Renal cortex interstitium (tissue), 11 donors: ENCODE measurements around the gene CAPN2. TPM values are rescaled to one million over a fixed set of nuclear protein-coding genes. Genes with fewer than 3 reads are reported as not detected.

Experiments
- DNase-seq, 11 donors: peaks; one replicate each; pipeline ENCODE4 v3.0.0-alpha.2; 2013; ENCODE audit warnings: low read depth in 9 of 11, low spot score in 4 of 11; ENCODE audit errors: extremely low read depth in 1 of 11
- polyA plus RNA-seq, 3 donors: library from polyadenylated mRNA; unstranded; fragments of 120-200 nt; gene quantifications; one replicate each; pipeline ENCODE4 v1.2.1, GENCODE V29; 2013; ENCODE audit not compliant: insufficient read length in 3 of 3

CAPN2 gene
- polyA plus RNA-seq, 3 donors: 175 to 190 (median 180) TPM

DNA sequence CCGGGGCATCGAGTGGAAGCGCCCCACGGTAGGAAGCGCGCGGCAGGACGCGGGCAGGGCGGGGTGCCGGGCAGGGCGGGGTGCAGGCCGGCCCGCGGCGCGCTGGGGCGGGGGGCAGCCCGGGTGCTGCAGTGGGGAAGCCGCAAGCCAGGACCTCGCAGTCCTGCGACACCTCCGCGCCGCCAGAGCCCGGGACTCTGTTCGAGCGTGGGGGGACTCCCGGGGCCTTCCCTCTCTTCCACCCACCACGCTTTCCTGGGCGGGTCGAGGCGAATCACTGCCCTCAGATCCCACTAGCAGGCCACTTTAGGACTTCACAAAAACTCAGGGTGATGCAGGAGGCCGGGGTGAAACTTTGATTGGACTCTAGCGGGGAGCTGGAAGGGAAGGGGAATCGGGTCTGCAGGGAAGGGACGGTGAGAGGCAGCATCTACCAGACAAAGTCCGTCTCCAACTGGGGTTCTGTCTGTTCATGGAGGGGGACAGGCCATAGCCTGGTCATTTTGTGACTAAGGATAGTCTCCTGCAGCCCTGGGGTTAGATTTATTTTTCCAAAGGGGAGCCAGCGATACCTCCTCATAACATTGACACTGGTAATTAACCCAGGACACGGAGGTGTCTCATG lies 623 bp downstream of the CAPN2 start:
- DNase-seq: no peak

DNA sequence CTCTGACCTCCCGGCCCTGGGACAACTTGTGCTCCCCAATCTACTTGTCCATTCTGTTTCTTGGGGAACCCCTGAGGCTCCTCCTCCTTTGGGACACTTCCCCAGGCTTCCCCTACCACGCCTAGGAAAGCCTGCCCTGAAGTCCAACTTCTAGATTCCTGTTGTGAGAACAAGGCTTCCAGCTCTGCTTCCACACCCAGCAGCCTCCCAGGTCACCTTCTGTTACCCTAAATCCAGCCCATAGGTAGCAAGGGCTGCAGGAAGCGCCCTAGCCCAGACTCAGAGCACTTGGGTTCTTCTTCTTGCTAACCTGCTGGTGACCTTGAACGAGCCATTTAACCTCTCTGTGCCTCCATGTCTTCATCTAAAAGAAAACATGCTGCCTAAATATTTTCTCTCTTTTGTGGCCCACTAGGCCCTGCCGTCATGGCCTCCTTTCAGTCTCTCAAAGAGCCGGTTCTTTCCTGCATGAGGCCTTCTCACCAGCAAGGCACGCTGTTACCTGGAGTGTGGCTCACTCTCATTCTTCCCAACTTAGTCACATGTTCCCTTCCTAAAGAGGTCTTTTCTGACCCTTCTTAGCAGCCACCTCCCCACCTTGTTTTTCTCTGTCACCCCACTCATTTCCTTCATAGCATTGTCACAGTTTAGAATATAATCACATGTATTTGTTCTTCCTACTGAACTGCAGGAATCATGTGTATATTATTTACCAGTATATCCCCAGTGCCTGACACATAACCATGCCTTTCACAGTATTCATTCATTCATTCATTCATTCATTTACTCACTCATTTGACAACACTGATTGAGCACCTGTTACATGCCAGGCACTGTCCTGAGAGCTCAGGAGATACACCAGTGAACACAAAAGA lies 1.4 kb downstream of the CAPN2 start:
- DNase-seq: no peak

DNA sequence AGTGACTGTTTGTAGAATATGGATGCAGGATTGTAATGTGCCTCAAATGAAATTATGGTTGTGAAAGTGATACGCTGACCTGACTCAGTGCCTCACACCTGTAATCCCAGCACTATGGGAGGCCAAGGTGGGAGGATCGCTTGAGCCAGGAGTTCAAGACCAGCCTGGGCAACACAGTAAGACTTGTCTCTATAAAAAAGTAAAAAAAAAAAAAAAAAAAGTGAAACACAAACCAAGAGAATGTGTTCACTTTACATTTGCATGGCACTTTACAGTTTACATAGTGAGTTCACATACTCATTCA lies 2.0 kb downstream of the CAPN2 start:
- no peak for DNase-seq

DNA sequence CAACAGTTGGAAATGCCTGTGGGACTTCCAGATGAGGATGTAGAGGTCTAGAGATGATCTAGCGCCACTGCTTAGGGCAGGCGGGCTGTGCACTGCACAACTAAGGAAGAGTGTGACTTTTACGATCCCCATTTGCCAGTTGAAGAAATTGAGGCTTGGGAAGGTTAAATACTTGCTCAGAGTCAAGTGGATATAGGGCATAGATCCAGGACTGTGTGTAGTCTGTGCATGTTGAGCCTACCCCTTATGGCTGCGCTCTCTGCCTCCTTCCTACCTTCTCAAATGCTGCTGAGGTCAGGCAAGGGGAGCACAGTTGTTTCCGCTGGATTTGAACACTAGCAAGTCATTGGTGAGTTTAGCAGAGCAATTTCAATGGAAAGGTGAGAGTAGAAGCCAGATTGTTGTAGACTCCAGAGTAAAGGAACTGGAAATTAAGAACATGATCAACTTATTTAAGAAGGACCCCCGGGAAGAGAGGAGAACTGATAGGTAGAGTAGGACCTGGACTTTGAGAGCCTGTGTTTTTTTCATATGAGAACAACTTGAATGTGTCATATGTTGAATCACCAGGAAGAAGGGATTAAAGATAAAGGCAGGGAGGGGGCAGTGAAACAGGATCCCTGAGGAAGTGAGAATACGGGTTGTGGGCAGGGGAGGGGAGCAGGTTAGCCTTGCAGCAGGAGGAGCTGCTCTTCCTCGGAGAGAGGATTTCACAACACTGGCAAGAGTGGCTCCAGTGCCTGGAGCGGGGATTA lies 2.7 kb downstream of the CAPN2 start:
- no peak for DNase-seq

DNA sequence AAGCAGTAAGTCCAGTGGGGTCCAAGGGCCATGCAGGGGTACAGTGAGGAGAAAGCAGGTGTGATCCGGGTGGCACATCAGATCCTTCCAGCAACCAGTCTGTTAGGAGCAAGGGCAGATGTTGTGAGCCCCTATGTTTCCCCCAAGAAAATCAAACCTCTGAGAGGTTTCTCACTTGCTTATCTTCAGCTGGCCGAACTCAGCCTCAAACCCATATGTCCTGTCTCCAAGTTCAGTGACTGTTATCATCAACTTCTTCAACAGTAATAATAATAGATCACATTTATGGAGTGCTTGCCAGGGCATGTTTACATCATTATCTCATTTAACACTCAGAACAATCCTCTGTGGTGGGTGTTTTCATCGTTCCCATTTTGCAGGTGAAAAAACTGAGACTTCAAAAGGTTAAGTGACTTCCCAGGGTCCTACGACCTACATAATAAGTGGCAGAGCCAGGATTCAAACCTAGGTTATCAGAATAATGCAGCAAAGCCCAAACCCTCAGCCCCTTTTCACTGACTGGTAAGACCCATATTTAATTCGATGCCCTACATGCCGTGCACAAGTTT lies 3.3 kb downstream of the CAPN2 start:
- no peak for DNase-seq

DNA sequence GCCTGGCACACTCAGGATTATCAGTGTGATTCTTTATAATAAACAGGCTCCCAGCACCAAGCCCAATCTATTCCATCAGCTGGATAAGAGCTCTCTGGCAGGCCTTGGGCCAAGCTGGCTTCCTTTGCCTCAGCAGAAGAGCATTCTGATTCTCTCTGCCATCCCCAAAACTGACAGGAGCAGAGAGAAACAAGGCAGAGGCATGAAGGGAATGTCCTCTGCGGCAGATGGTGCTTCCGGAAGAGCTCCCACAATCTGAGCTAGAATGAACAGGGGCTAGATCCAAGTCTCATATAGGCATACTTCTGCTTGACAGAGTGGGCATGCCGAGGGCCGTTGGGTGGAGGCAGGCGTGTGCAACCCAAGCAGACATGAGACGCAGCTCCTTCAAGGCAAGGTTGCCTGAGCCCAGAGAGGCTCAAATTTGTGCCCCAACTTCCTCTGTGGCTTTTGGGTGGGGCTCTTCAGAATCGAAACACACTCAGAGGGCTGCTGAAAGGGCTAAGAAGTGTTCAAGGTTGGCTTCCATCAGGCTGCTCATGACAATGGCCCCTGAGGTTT lies 4.0 kb downstream of the CAPN2 start:
- DNase-seq: no peak

DNA sequence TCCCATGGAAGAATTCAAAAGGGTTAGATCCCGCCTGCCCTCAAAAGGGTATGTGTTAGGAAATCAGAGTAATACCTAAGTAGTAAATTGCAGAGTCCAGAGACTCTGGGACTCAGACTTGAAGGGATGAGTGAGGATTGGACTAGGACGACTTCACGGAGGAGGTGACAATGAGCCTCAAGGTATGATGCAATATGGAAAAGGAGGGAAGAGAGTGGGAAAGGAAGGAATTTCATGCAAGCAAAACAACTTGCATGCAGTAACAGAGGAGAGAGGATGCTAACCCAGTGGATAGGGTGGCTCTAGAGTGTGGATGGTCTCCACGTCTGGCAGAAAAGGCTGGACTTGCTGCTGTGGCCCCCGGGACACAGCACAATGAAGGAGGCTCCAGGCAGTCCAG lies 4.8 kb downstream of the CAPN2 start:
- no peak for DNase-seq

DNA sequence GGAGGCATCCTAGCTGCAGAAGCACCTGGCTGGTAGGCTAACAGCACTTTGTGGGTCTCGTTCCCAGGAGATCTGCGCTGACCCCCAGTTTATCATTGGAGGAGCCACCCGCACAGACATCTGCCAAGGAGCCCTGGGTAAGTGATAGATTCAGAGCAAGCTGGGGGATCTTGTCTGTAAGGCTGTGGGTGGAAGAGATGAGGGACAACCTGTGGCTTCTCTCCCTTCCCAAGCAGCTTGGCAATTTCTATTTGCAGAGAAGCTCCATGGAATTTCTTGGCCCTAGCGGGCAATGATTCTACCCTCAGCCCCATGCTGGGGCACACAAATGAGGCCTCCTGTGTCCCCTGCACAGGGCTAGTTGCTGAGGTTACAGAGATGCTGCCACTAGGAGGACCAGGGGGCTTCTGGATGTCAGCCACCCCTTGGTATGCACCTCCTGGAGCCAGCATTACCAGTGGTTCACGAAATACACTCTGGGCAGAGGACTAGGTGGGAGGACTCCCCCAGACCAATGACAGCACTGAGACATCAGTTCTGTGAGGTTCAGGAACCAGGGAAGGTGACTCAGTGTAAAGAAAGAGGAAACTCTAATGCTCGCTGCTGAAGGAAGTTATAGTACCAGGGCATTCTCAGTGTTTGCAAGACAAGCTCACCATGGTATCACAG lies 5.5 kb downstream of the CAPN2 start:
- no peak for DNase-seq

DNA sequence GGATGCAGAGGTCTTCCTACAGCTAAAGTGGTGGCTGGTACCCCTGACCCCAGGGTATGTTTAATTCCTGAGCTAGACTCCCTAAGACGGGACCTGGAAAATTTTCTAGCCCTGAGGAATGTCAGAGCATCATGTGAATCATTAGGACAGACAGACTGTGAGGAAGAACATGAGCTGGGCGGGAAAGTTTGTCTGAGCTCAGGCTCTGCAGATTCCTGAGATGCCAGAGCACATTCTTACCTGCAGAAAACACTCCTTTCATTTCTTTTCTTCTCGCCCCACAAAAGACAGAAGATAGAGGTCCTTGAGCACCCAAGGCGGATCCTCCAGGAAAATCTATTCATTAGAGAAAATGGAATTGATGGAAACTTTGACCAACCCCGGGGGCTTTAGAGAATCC lies 6.5 kb downstream of the CAPN2 start:
- no peak for DNase-seq

DNA sequence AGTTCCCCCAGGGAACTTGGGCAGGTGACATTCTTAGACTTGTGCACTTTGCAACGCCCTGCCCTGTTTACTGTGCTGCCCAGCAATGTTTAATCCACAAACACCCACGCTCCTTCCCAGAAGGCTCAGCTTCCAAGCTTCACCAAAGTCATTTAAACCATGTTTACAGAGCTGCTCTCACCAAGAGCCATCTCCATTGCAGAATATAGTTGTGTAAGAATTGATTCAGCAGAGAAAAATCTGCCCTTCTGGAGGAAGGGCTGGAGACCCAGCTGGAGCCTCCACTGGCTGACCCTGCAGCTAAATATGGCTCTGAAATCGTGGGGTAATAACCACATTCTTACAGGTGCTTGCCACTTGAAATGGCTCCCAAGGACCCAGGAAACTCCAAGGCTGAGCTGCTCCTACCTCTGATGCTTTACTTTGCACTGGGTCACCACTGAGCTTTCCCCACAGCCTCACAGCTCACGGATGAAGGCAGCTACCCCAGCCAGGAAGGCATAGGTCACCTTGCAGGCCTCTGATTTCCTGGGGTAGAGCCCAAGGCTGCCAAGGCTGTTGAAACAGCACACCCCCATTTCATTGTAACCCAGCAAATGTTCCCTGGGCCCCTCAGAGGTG lies 8.7 kb downstream of the CAPN2 start:
- no peak for DNase-seq

DNA sequence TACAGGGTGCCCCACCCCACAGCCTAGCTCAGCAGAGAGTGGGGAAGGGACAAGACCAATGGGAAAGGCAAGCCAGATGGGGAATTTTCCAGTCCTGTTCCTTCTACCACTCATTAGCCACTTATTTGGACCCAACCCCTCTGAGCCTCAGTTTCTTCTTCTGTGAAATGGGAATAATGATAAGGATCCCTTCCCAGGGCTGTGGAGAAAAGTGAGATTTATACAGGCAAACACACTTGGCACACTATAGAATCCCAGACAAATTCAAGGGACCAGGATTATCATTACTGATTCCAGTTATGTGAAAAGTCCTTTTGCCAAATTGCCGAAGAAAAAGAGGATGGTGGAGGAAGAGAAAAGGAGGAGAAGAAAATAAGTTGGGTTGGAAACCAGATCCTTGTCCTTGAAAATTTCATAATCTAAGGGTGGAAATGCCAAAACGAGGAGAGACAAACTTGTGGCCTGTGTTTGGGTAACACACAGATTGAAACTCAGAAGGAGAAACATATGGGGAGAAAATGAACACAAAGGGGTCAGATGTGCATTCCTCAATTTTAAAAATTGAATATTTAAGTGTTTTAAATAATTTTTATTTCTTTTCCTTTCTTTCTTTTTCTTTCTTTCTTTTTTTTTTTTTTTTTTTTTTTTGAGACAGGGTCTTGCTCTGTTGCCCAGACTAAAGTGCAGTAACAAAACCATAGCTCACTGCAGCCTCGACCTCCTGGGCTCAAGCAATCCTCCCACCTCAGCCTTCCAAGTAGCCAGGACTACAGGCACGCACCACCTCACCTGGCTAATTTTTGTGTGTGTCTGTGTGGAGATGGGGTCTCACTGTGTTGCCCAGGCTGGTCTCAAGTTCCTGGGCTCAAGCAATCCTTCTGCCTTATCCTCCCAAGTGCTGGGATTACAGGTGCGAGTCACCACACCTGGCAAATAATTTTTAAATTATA lies 9.6 kb downstream of the CAPN2 start:
- DNase-seq: no peak

DNA sequence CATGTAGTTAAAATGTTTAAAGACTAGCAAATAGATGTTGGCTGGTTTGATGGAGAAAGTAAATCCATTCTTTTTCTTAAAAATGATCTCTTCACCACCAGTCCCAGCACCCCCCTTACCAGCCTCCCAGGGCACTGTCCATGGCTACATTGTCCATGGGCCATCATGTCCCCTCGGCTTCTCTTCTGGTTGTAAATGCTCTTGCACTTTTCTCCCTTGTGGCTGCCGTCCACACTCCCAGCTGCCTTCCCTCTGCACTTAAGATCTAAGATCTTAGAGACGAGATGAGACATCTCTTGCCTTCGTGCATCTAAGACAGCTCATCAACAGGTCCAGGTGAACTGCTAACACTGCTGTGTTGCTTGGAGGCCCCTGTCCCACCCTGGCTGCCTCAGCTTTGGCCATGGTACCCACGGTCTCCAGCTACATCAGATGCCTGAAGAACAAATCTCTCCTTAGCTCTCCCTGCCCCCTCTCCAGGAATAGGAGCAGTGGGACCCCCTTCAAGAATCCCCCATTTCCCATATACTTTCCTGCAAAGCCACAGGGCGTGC lies 11.1 kb downstream of the CAPN2 start:
- DNase-seq: no peak

DNA sequence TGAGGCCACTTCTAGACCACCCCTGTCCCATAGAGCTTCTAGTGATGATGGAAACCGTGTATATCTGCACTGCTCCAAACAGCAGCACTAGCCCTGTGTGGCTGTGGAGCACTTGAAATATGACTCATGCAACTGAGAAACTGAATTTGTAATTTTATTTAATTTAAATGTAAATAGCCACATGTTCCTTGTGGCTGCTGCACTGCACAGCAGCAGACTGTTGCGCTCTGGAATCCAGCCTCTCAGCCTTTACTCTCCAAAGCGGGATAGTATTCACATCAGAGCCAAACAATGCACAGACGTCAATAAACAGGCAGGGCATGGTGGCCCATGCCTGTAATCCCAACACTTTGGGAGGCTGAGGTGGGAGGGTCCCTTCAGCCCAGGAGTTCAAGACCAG lies 12.0 kb downstream of the CAPN2 start:
- no peak for DNase-seq

DNA sequence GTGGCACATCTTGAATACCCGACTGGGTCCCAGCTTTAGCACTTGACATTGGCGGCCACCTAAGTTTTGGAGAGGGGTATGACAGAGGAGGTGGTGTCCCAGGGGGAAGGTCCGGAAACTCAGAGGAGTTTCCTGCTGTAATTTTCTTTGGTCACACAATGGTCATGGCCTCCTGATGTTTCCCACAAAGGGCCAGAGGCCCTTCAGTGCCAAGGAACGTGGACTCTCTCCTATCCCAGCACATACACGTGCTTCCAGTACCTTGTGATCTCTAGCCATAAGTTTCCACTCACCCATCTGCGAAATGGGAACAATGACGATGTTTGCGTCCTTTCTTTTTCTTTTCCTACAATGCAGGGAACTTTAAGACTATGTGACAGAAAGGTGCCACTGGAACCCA lies 13.2 kb downstream of the CAPN2 start:
- DNase-seq: no peak

DNA sequence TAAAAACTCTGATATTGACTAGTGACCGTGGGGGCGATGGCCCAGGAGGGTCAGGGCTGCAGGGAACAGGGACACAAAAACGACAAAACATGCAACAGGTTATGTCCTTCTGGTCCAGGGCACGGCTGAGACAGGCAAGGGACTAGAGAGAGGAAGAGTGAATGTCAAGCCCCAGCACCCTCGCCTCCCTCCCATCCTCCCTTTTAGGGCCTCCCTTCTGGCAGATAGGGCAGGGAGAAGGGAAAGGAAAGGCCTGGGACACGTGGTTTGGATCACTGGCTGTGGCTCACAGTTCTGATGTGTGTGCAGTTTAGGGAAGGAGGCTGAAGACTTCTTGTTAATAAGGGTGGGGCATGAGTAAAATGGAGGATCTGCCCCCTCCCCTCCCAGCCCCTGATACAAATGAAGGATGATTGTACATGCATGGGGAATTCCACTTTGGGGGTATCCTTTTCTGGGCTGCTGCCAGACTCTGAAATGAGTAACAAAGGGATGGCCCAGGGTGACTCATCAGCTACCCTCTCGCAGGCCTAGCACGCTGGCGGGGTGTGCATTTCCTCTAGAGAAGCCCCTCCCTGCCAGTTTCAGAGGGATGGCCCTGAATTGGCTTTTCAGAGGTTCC lies 14.2 kb downstream of the CAPN2 start:
- DNase-seq: no peak

DNA sequence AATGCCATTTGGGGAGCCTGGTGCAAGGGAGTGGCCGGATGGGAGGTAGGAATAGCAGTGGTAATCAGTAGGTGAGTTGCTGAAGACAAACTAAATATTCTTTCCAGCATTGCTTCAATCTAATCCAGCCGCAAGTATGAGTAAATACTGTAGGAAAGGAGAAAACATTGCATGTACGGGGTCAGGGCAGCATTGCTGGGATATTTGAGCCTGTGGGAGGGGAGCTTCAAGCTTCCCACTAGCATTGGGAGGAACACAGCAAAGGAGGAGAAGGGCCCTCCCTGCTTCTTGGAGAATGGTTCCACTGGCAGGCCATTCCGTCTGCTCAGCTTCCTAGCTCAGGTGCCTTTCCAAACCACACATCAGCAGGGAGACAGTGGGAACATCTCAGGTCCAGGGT lies 15.2 kb downstream of the CAPN2 start:
- no peak for DNase-seq

DNA sequence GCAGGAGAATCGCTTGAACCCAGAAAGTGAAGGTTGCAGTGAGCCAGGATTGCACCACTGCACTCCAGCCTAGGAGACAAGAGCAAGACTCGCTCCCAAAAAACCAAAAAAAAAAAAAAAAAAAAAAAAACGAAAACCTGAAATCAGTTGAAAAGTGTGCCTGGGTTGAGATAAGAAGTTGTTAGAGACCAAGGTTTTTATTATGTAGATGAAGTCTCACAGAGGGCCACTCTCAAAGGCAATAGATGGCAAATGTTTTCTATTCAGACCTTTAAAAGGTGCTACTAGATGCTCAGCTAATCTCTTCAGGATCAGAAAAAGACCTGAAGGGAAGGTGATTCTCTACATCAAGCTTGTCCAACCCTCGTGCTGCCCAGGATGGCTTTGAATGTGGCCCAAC lies 17.6 kb downstream of the CAPN2 start:
- no peak for DNase-seq
